RWPE2 (cell line): ENCODE results near the gene TCEAL8.

Experiments used
- ATAC-seq: fragments of 200-7000 bp; cut with Tn5 transposase; 3 replicates; pipeline ENCODE4 v1.9.1; 2021; ENCODE audit warnings: low read depth
- DNase-seq: peaks from one replicate; pipeline ENCODE4 v3.0.0-alpha.2; 2020; ENCODE audit warnings: low spot score
- H3K27ac ChIP-seq: fragments of 450-650 bp; 2 replicates; pipeline ENCODE4 v1.5.1; 2017; ENCODE audit warnings: mild to moderate bottlenecking; ENCODE audit not compliant: poor library complexity, severe bottlenecking
- H3K27me3 ChIP-seq: fragments of 250-450 bp; sonication (Bioruptor Pico); 2 replicates; pipeline ENCODE4 v1.5.1; 2021; ENCODE audit warnings: mild to moderate bottlenecking, moderate library complexity; ENCODE audit not compliant: insufficient read depth, poor library complexity, severe bottlenecking
- H3K36me3 ChIP-seq: fragments of 250-450 bp; sonication (Bioruptor Pico); 2 replicates; pipeline ENCODE4 v1.5.1; 2020; ENCODE audit warnings: low read depth, mild to moderate bottlenecking, moderate library complexity
- H3K4me1 ChIP-seq: fragments of 250-450 bp; sonication (Bioruptor Pico); 2 replicates; pipeline ENCODE4 v1.5.1; 2021; ENCODE audit warnings: mild to moderate bottlenecking, moderate library complexity; ENCODE audit not compliant: insufficient read depth, poor library complexity, severe bottlenecking
- H3K4me3 ChIP-seq: fragments of 250-450 bp; sonication (Bioruptor Pico); 2 replicates; pipeline ENCODE4 v1.5.1; 2021; ENCODE audit warnings: mild to moderate bottlenecking, moderate library complexity; ENCODE audit not compliant: severe bottlenecking
- H3K9me3 ChIP-seq: fragments of 250-450 bp; sonication (Bioruptor Pico); 2 replicates; pipeline ENCODE4 v1.5.1; 2021; ENCODE audit warnings: mild to moderate bottlenecking, moderate library complexity; ENCODE audit not compliant: severe bottlenecking
- CTCF ChIP-seq: fragments of 450-650 bp; IDR thresholded peaks from one replicate; pipeline ENCODE4 v1.5.1; 2017; ENCODE audit warnings: mild to moderate bottlenecking, moderate library complexity; ENCODE audit not compliant: poor library complexity, severe bottlenecking

Gene TCEAL8

GRCh38 chrX:103276581-103277002, 21.6 kb upstream of the TCEAL8 start, which contains the start of gene TCEAL5:
Gene TCEAL5, minus strand, starts transcription at chrX:103276750. Its CDS starts 2,187 bp downstream, at chrX:103274563.
- DNase-seq (no peak), ATAC-seq (no peak)
- Histone ChIP-seq H3K36me3 (no peaks in the 10 kb centered on the region), H3K4me3 (no peak within 1 kb of the TSS), H3K4me1 (no peaks in the 10 kb centered on the region), H3K27ac (no peak within 1 kb of the TSS), H3K27me3 (peaks cover 10% of the 10 kb centered on the region), H3K9me3 (no peaks in the 10 kb centered on the region)
- no peak for TF ChIP-seq CTCF

GRCh38 chrX:103275947-103276567, 21.1 kb upstream of the TCEAL8 start:
- no peak for DNase-seq
- no peak for ATAC-seq
- Histone ChIP-seq H3K27ac (no peak overlapping the region), H3K4me1 (no peaks in the 10 kb centered on the region), H3K27me3 (peaks cover 10% of the 10 kb centered on the region), H3K4me3 (no peak overlapping the region), H3K9me3 (no peaks in the 10 kb centered on the region), H3K36me3 (no peaks in the 10 kb centered on the region)
- no peak for TF ChIP-seq CTCF

- H3K27me3 ChIP-seq: peaks cover 10% of the 10 kb centered on the region
- H3K36me3 ChIP-seq: no peaks in the 10 kb centered on the region
- H3K9me3 ChIP-seq: no peaks in the 10 kb centered on the region
- ATAC-seq: no peak
- no peak overlapping the region for H3K4me3 ChIP-seq
- no peaks in the 10 kb centered on the region for H3K4me1 ChIP-seq
- H3K27ac ChIP-seq: no peak overlapping the region
- TF ChIP-seq CTCF: no peak
- no peak for DNase-seq
These were observed 19.3 kb upstream of the TCEAL8 start for GRCh38 chrX:103274284-103274683.

DNA sequence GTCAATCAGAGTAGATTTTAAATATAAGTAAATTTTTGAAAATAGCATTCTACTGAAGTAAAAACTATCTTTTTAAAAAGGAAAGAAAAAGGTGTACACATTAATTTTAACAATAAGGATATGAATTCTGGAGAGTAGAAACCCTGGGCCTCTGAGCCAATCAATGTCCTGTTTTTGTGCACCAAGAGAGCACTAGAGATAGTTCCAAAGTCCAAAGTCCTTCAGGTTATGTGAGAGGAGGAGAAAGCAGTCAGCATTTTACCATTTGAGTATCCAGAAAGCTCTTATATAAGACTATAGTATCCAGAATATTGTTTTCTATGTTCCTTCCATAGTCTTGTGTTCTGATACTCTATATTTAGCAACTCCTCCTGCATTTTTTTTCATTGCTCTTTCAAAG, 3.3 kb upstream of the TCEAL8 start:
- TF ChIP-seq CTCF: no peak
- Histone ChIP-seq H3K4me3 (no peak overlapping the region), H3K27ac (no peak overlapping the region), H3K4me1 (peaks cover 3% of the 10 kb centered on the region), H3K27me3 (no peaks in the 10 kb centered on the region), H3K9me3 (no peaks in the 10 kb centered on the region), H3K36me3 (peaks cover 5% of the 10 kb centered on the region)
- ATAC-seq (no peak), DNase-seq (no peak)

- Histone ChIP-seq H3K9me3 (no peaks in the 10 kb centered on the region), H3K4me3 (no peak overlapping the region), H3K27me3 (no peaks in the 10 kb centered on the region), H3K27ac (no peak overlapping the region), H3K4me1 (peaks cover 3% of the 10 kb centered on the region), H3K36me3 (peaks cover 11% of the 10 kb centered on the region)
- TF ChIP-seq CTCF: no peak
- DNase-seq (no peak), ATAC-seq (no peak)
These were observed 1.7 kb upstream of the TCEAL8 start for GRCh38 chrX:103256651-103257050.
